GM18502 (cell line): ENCODE results near the gene CCDC185.
A peak's percentile ranks its signal among the peaks of the same experiment; 100 is the strongest.

ENCODE experiments used
- ATAC-seq: cut with Tn5 transposase; IDR thresholded peaks from one replicate; pipeline ENCODE4 v1.9.1; 2021; ENCODE audit warnings: mild to moderate bottlenecking; ENCODE audit not compliant: unreplicated experiment, poor library complexity

Gene CCDC185

GRCh38 chr1:223393275-223394214 is at the start of gene CCDC185:
CCDC185 (plus strand) TSS chr1:223393415; CDS start chr1:223393476, 61 bp downstream.
- no peak for ATAC-seq

- no peak for ATAC-seq
Measured at GRCh38 chr1:223343692-223344091, 49.5 kb upstream of the CCDC185 start.

- no peak for ATAC-seq
Measured at GRCh38 chr1:223344491-223344890, 48.7 kb upstream of the CCDC185 start.

GRCh38 chr1:223345720-223346119 is 47.5 kb upstream of the CCDC185 start:
- no peak for ATAC-seq

GRCh38 chr1:223346311-223346710 is 46.9 kb upstream of the CCDC185 start:
- no peak for ATAC-seq

GRCh38 chr1:223347583-223347982 is 45.6 kb upstream of the CCDC185 start:
- no peak for ATAC-seq

GRCh38 chr1:223348439-223348838 is 44.8 kb upstream of the CCDC185 start:
- ATAC-seq, result no peak

GRCh38 chr1:223349241-223349640 is 44.0 kb upstream of the CCDC185 start:
- ATAC-seq, result no peak

- ATAC-seq, result no peak
Measured at GRCh38 chr1:223350361-223350908, 42.8 kb upstream of the CCDC185 start.

- ATAC-seq, result no peak
Measured at GRCh38 chr1:223352944-223353343, 40.3 kb upstream of the CCDC185 start.

- ATAC-seq, result no peak
Measured at GRCh38 chr1:223353939-223354338, 39.3 kb upstream of the CCDC185 start.

- no peak for ATAC-seq
Measured at GRCh38 chr1:223355699-223356098, 37.5 kb upstream of the CCDC185 start.

- ATAC-seq, result no peak
Measured at GRCh38 chr1:223358826-223359225, 34.4 kb upstream of the CCDC185 start.

GRCh38 chr1:223363057-223363855 is 30.0 kb upstream of the CCDC185 start:
- no peak for ATAC-seq

GRCh38 chr1:223363856-223364684 is 29.1 kb upstream of the CCDC185 start, which contains the start of gene SUSD4:
SUSD4 (minus strand) TSS chr1:223364176; CDS start chr1:223363425, 751 bp downstream.
- peak; percentile 68 for ATAC-seq

GRCh38 chr1:223364685-223365382 is 28.4 kb upstream of the CCDC185 start:
- ATAC-seq, result peak; percentile 10

GRCh38 chr1:223374064-223374610 is 19.1 kb upstream of the CCDC185 start:
- no peak for ATAC-seq

GRCh38 chr1:223378754-223379153 is 14.5 kb upstream of the CCDC185 start:
- ATAC-seq, result no peak

GRCh38 chr1:223386013-223386412 is 7.2 kb upstream of the CCDC185 start:
- ATAC-seq, result no peak
